WTC11 (cell line): Measurements from ENCODE around the gene SFT2D3. TPM values are rescaled to one million over a fixed set of nuclear protein-coding genes. Genes with fewer than 3 reads are reported as not detected.
A peak's percentile ranks its signal among the peaks of the same experiment; 100 is the strongest.

Experiments used
- ATAC-seq: fragments of 200-7000 bp; cut with Tn5 transposase; 2 replicates; pipeline ENCODE4 v1.10.0; 2021; ENCODE audit warnings: mild to moderate bottlenecking, moderate library complexity
- CTCF ChIA-PET: fragments of 300-600 bp; sonication (Branson Sonifier 250); formaldehyde crosslinking; loops from one replicate; lab custom pipeline; 2021; ENCODE audit warnings: antibody characterized with exemption; lab: Charles Lee
- POLR2A ChIA-PET: fragments of 350-600 bp; sonication (Branson Sonifier 250); formaldehyde crosslinking; loops from one replicate; lab custom pipeline; 2021; ENCODE audit warnings: antibody characterized with exemption; lab: Charles Lee
- DNase-seq: peaks from one replicate; pipeline ENCODE4 v3.0.0; 2021; ENCODE audit warnings: low spot score
- H3K27ac Mint-ChIP-seq: 2 replicates; pipeline ENCODE4 v1.8.0; 2021; ENCODE audit warnings: mixed read lengths
- H3K27me3 Mint-ChIP-seq: 2 replicates; pipeline ENCODE4 v1.8.0; 2021; ENCODE audit warnings: low read depth, mild to moderate bottlenecking, moderate library complexity, mixed read lengths
- H3K36me3 Mint-ChIP-seq: 2 replicates; pipeline ENCODE4 v1.8.0; 2021; ENCODE audit warnings: mixed read lengths
- H3K4me1 Mint-ChIP-seq: 2 replicates; pipeline ENCODE4 v1.8.0; 2022; ENCODE audit warnings: mixed read lengths
- H3K4me3 Mint-ChIP-seq: 2 replicates; pipeline ENCODE4 v1.8.0; 2021; ENCODE audit warnings: mild to moderate bottlenecking, moderate library complexity, mixed read lengths
- H3K9me3 Mint-ChIP-seq: 2 replicates; pipeline ENCODE4 v1.8.0; 2021; ENCODE audit warnings: mixed read lengths
- AFF4 ChIP-seq: sonication (generic); formaldehyde crosslinking; IDR thresholded peaks from 2 replicates; pipeline ENCODE4 v1.8.1; 2023; ENCODE audit warnings: mild to moderate bottlenecking, missing genetic modification reagents, borderline replicate concordance
- ARID4B ChIP-seq: sonication (generic); formaldehyde crosslinking; IDR thresholded peaks from 2 replicates; pipeline ENCODE4 v1.8.0; 2023; ENCODE audit warnings: missing genetic modification reagents, mild to moderate bottlenecking, borderline replicate concordance
- E2F4 ChIP-seq: sonication (generic); formaldehyde crosslinking; IDR thresholded peaks from 2 replicates; pipeline ENCODE4 v1.8.1; 2022; ENCODE audit warnings: low read depth, mild to moderate bottlenecking, moderate library complexity, missing genetic modification reagents, borderline replicate concordance
- FOXP1 ChIP-seq: sonication (generic); formaldehyde crosslinking; IDR thresholded peaks from 2 replicates; pipeline ENCODE4 v1.8.0; 2022; ENCODE audit warnings: missing genetic modification reagents, mild to moderate bottlenecking, moderate library complexity, borderline replicate concordance
- IRF1 ChIP-seq: sonication (generic); formaldehyde crosslinking; IDR thresholded peaks from 2 replicates; pipeline ENCODE4 v1.8.0; 2023; ENCODE audit warnings: missing genetic modification reagents
- NR1H2 ChIP-seq: sonication (generic); formaldehyde crosslinking; IDR thresholded peaks from 2 replicates; pipeline ENCODE4 v1.9.0; 2021; ENCODE audit warnings: mild to moderate bottlenecking, moderate library complexity, missing genetic modification reagents
- NR2C2 ChIP-seq: sonication (generic); formaldehyde crosslinking; IDR thresholded peaks from 2 replicates; pipeline ENCODE4 v1.8.0; 2022; ENCODE audit warnings: mild to moderate bottlenecking, missing genetic modification reagents
- PRDM15 ChIP-seq: sonication (generic); formaldehyde crosslinking; IDR thresholded peaks from 2 replicates; pipeline ENCODE4 v1.8.0; 2022; ENCODE audit warnings: missing genetic modification reagents
- RELA ChIP-seq: sonication (generic); formaldehyde crosslinking; IDR thresholded peaks from 2 replicates; pipeline ENCODE4 v1.8.1; 2022; ENCODE audit warnings: missing genetic modification reagents, mild to moderate bottlenecking, borderline replicate concordance
- SMAD3 ChIP-seq: sonication (generic); formaldehyde crosslinking; IDR thresholded peaks from 2 replicates; pipeline ENCODE4 v1.8.0; 2022; ENCODE audit warnings: missing genetic modification reagents, mild to moderate bottlenecking, borderline replicate concordance
- TP53 ChIP-seq: sonication (generic); formaldehyde crosslinking; IDR thresholded peaks from 2 replicates; pipeline ENCODE4 v1.8.1; 2023; ENCODE audit warnings: mild to moderate bottlenecking, missing genetic modification reagents
- USF2 ChIP-seq: sonication (generic); formaldehyde crosslinking; IDR thresholded peaks from 2 replicates; pipeline ENCODE4 v1.8.1; 2023; ENCODE audit warnings: mild to moderate bottlenecking, missing genetic modification reagents, moderate library complexity
- ZNF121 ChIP-seq: sonication (generic); formaldehyde crosslinking; IDR thresholded peaks from 2 replicates; pipeline ENCODE4 v1.8.0; 2023; ENCODE audit warnings: missing genetic modification reagents
- ZNF396 ChIP-seq: fragments of 250-450 bp; sonication (Bioruptor Pico); IDR thresholded peaks from 2 replicates; pipeline ENCODE4 v1.8.0; 2021; ENCODE audit warnings: mild to moderate bottlenecking, moderate library complexity, borderline replicate concordance
- ZNF423 ChIP-seq: fragments of 250-450 bp; sonication (Bioruptor Pico); IDR thresholded peaks from 2 replicates; pipeline ENCODE4 v2.1.2; 2022; ENCODE audit warnings: mild to moderate bottlenecking, moderate library complexity
- total RNA-seq: library from RNA; stranded (reverse); gene quantifications from 3 replicates; pipeline ENCODE4 v1.2.3, GENCODE V29; 2021

Gene SFT2D3
- total RNA-seq, 1 experiment from 2014 or later, result 10.5 TPM

GRCh38 chr2:127707890-127708648 is 6.8 kb downstream of the SFT2D3 start:
- H3K36me3 Mint-ChIP-seq, result peaks cover 57% of the 10 kb centered on the region
- no peak for DNase-seq
- POLR2A ChIA-PET, result no interaction called here

GRCh38 chr2:127709336-127709735 is 8.0 kb downstream of the SFT2D3 start:
- Mint-ChIP-seq H3K36me3 (peaks cover 56% of the 10 kb centered on the region), H3K27ac (no peak overlapping the region), H3K27me3 (no peaks in the 10 kb centered on the region), H3K4me3 (no peak overlapping the region), H3K9me3 (no peaks in the 10 kb centered on the region), H3K4me1 (no peaks in the 10 kb centered on the region)
- ChIA-PET POLR2A (no interaction called here), CTCF (no interaction called here)
- no peak for ATAC-seq
- no peak for DNase-seq
- TF ChIP-seq USF2 (CRISPR knock-in tag) (no peak), ZNF121 (CRISPR knock-in tag) (no peak), E2F4 (no peak), NR2C2 (CRISPR knock-in tag) (no peak), ARID4B (CRISPR knock-in tag) (no peak), FOXP1 (no peak), ZNF423 (no peak), SMAD3 (CRISPR knock-in tag) (no peak), AFF4 (CRISPR knock-in tag) (no peak), PRDM15 (no peak), RELA (CRISPR knock-in tag) (no peak), TP53 (no peak)

More at GRCh38 chr2:127707890-127708648, 6.8 kb downstream of the SFT2D3 start:
- CTCF ChIA-PET, result interaction anchor here (1.4 kb wide), 1 partner anchor 12 kb away, joined by 5 read pairs; no protein-coding TSS in a partner anchor
- Mint-ChIP-seq H3K27me3 (no peaks in the 10 kb centered on the region), H3K9me3 (no peaks in the 10 kb centered on the region), H3K4me1 (peaks cover 5% of the 10 kb centered on the region; the same call in 1 of the 2 replicates), H3K4me3 (no peak overlapping the region), H3K27ac (peak overlapping the region; percentile 32; the same call in 1 of the 2 replicates)
- TF ChIP-seq ZNF396 (no peak), NR1H2 (CRISPR knock-in tag) (no peak), IRF1 (no peak)
- no peak for ATAC-seq
